Measurements from ENCODE around the gene FAT1.

- TF ChIP-seq CTCF (IDR thresholded peaks at IDR 0.05) (no peak), POLR2A (IDR thresholded peaks at IDR 0.05) (no peak)
Observed at GRCh38 chr4:186628058-186628711, 95.5 kb downstream of the FAT1 start.
